Measurements from ENCODE around the gene UBAC2. TPM values are rescaled to one million over a fixed set of nuclear protein-coding genes. Genes with fewer than 3 reads are reported as not detected.

UBAC2 gene
- total and polyA plus RNA-seq, 2 donors (not counting 3 experiments of a cell fraction or from before 2014, with no cell fraction given), result 45.7 to 54.4 TPM

DNA sequence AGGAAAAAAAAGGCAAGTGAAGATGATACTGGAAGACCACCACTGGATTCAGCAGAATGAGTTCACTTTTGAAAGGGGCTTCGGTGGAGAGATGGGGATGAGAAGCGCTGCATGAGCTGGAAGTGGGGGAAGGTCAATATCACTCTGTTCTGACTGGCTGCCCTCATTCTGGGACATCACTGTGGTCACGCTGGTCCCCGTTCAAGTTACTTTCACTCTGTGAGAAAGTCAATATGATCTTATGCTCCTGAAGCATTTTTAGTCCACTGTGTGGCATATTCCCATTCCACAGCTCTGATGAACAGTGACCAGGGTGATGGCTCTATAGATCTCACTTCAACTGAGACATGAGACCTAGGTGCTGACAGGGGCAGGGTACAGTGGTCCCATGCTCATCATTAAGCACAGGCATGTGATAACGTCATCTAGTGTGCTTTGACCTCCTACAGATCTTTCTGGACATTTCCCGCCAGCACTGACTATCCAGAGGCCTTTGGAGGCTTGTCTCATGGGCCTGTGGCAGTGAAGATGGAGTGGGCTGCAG is 146.8 kb downstream of the UBAC2 start:
- H2AFZ ChIP-seq (ENCODE audit: low read depth, low read length), result no peak overlapping the region
- H3K4me2 ChIP-seq (ENCODE audit: insufficient read depth, low read length), result no peak overlapping the region
- DNase-seq (ENCODE audit: low read depth, low spot score) (no peak), FAIRE-seq (no peak)
- H3K9ac ChIP-seq (replicated peaks; ENCODE audit: extremely low read depth, insufficient read depth, low read length), result no peak overlapping the region
- H3K79me2 ChIP-seq (ENCODE audit: control insufficient read depth, insufficient read depth, low read length), result no peaks in the 10 kb centered on the region
- H3K9me3 ChIP-seq (replicated peaks; ENCODE audit: control insufficient read depth, insufficient read depth, low read length), result no peaks in the 10 kb centered on the region
- CTCF ChIA-PET, result no interaction called here
- H3K4me1 ChIP-seq (ENCODE audit: control insufficient read depth, extremely low read depth, insufficient read depth, low read length), result no peaks in the 10 kb centered on the region
- BruUV-seq (replicated peaks), result no TSS peak
- H3K27ac ChIP-seq (ENCODE audit: insufficient read depth, low read depth, low read length), result no peak overlapping the region
- intact Hi-C loops (cut with micrococcal nuclease), result no loop called here
- H3K9me1 ChIP-seq (replicated peaks; ENCODE audit: control insufficient read depth, extremely low read depth, insufficient read depth, low read length), result no peaks in the 10 kb centered on the region
- H3K36me3 ChIP-seq (ENCODE audit: control insufficient read depth in 2 of 2, extremely low read depth in 1 of 2, insufficient read depth in 2 of 2, low read length in 2 of 2), result peaks cover 0 to 6% of the 10 kb centered on the region in 2 experiments
- H3K4me3 ChIP-seq (replicated peaks in 1 of 3; ENCODE audit: insufficient read depth in 1 of 3, low read depth in 1 of 3, low read length in 3 of 3), result no peak overlapping the region
- dilution Hi-C loops (cut with MboI; ENCODE audit: extremely low pct_ligation_motif_present, low sequenced_read_pairs), result no loop called here
- no peak for TF ChIP-seq FOS (IDR thresholded peaks at IDR 0.05; ENCODE audit: borderline replicate concordance, insufficient read depth, low read length)
- no peak for TF ChIP-seq POLR2AphosphoS5 (IDR thresholded peaks at IDR 0.05; ENCODE audit: insufficient read depth, low read depth, low read length)
- TF ChIP-seq, protein P1, sequence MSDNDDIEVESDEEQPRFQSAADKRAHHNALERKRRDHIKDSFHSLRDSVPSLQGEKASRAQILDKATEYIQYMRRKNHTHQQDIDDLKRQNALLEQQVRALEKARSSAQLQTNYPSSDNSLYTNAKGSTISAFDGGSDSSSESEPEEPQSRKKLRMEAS (IDR thresholded peaks at IDR 0.05; ENCODE audit: insufficient read depth, insufficient read length), result no peak
- TF ChIP-seq GATA2 (IDR thresholded peaks at IDR 0.05; ENCODE audit: insufficient read depth, insufficient read length, low read depth, low read length), result no peak
- TF ChIP-seq, protein P2, sequence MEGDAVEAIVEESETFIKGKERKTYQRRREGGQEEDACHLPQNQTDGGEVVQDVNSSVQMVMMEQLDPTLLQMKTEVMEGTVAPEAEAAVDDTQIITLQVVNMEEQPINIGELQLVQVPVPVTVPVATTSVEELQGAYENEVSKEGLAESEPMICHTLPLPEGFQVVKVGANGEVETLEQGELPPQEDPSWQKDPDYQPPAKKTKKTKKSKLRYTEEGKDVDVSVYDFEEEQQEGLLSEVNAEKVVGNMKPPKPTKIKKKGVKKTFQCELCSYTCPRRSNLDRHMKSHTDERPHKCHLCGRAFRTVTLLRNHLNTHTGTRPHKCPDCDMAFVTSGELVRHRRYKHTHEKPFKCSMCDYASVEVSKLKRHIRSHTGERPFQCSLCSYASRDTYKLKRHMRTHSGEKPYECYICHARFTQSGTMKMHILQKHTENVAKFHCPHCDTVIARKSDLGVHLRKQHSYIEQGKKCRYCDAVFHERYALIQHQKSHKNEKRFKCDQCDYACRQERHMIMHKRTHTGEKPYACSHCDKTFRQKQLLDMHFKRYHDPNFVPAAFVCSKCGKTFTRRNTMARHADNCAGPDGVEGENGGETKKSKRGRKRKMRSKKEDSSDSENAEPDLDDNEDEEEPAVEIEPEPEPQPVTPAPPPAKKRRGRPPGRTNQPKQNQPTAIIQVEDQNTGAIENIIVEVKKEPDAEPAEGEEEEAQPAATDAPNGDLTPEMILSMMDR (IDR thresholded peaks at IDR 0.05; ENCODE audit: extremely low read depth in 1 of 2, insufficient read depth in 1 of 2, low read depth in 1 of 2, low read length in 2 of 2), result no peak
- no peak for TF ChIP-seq JUN (IDR thresholded peaks at IDR 0.05; ENCODE audit: borderline replicate concordance, insufficient read depth, insufficient read length, low read depth)
- TF ChIP-seq MYC (IDR thresholded peaks at IDR 0.05; ENCODE audit: low read depth, low read length), result no peak
- TF ChIP-seq EZH2 (IDR thresholded peaks at IDR 0.05; ENCODE audit: borderline replicate concordance, low read depth, low read length, severe bottlenecking), result no peak
- TF ChIP-seq POLR2A (IDR thresholded peaks at IDR 0.05; ENCODE audit: low read depth, low read length), result no peak
- no peaks in the 10 kb centered on the region for H4K20me1 ChIP-seq (replicated peaks; ENCODE audit: control insufficient read depth, extremely low read depth, insufficient read depth, low read length)
- no peaks in the 10 kb centered on the region for H3K27me3 ChIP-seq (ENCODE audit: control insufficient read depth in 2 of 2, insufficient read depth in 2 of 2, low read length in 2 of 2)
- POLR2A ChIA-PET, result no interaction called here
